ENCODE results near the gene SMIM36.

SMIM36 gene

DNA sequence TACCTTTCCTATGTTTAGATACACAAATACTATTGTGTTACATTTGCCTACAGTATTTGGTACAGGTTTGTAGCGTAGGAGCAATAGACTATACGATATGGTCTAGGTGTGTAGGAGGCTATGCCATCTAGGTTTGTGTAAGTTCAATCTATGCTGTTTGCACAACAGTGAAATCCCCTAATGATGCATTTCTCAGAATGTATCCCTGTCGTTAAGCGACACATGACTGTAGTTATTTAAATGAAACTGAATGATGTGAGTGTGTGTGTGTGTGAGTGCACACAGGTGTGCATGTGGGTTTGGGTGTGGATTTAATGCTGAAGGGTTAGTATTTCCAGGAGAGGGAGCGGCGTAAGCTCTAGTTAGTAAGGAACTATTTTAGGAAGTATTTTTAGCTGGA lies 34.6 kb upstream of the SMIM36 start:
- no peak for DNase-seq (ENCODE audit: extremely low read depth, insufficient read length)
- TF ChIP-seq, protein P1, sequence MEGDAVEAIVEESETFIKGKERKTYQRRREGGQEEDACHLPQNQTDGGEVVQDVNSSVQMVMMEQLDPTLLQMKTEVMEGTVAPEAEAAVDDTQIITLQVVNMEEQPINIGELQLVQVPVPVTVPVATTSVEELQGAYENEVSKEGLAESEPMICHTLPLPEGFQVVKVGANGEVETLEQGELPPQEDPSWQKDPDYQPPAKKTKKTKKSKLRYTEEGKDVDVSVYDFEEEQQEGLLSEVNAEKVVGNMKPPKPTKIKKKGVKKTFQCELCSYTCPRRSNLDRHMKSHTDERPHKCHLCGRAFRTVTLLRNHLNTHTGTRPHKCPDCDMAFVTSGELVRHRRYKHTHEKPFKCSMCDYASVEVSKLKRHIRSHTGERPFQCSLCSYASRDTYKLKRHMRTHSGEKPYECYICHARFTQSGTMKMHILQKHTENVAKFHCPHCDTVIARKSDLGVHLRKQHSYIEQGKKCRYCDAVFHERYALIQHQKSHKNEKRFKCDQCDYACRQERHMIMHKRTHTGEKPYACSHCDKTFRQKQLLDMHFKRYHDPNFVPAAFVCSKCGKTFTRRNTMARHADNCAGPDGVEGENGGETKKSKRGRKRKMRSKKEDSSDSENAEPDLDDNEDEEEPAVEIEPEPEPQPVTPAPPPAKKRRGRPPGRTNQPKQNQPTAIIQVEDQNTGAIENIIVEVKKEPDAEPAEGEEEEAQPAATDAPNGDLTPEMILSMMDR (IDR thresholded peaks at IDR 0.05; ENCODE audit: insufficient read depth, low read length, poor library complexity, severe bottlenecking) = no peak
- Histone ChIP-seq H3K36me3 (ENCODE audit: control insufficient read depth, insufficient read depth, low read length) (no peaks in the 10 kb centered on the region), H3K4me3 (replicated peaks; ENCODE audit: low read depth, low read length) (no peak overlapping the region), H3K27me3 (replicated peaks; ENCODE audit: control insufficient read depth, insufficient read depth, low read length) (no peaks in the 10 kb centered on the region)

DNA sequence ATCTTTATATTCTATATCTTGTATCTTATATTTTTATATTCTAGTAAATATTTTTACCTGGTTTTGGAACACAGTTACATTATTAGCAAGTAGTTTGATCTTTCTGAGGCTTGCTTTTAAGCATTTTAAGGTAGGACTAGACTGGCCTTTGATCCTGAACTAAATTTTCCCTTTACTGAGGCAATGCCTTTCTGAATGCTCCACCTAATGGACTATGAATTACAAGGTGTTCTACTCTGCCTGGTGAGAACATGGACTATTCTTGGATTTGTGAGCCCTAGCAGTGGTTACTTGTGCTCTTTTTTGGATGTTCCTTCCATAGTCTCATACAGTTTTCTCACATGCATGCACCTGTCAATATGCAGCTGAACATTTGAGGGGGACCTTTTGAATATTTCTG lies 32.5 kb upstream of the SMIM36 start:
- Histone ChIP-seq H3K4me3 (replicated peaks; ENCODE audit: low read depth, low read length) (no peak overlapping the region), H3K27me3 (replicated peaks; ENCODE audit: control insufficient read depth, insufficient read depth, low read length) (no peaks in the 10 kb centered on the region; the same call in 1 of the 2 replicates), H3K36me3 (ENCODE audit: control insufficient read depth, insufficient read depth, low read length) (no peaks in the 10 kb centered on the region)
- TF ChIP-seq, protein P1 (IDR thresholded peaks at IDR 0.05; ENCODE audit: insufficient read depth, low read length, poor library complexity, severe bottlenecking) = no peak
- DNase-seq (ENCODE audit: extremely low read depth, insufficient read length) = no peak

DNA sequence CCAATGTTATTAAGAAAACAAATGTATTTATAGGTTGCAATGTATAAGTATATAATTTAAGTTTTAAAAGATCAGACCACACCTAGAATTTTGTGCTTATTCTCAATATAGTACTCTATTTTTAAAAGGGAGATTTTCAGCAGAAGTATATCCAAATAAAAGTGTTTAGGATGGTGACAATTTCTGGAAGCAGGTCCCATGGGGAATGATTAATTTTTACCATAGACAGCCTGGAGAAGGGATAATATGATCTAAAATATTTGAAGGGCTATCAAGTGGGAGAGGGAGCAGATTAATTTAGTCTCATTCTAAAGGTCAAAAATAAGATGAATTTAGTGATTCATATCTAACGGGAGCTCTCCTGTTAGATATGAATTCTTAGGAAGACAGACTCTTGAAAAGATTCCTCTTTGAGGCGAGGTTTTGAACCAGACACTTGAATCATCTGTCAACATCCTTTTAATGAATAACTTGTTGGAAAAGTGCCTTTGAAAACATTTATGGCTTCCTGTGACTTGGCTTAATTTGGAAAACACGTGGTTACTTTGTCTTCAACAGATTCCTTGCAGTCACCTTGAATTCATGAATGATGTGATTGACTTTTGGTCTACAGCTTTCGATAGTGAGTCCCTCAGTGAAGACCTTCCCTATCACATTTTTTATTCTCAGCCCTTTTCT lies 29.3 kb upstream of the SMIM36 start:
- Histone ChIP-seq H3K4me3 (replicated peaks; ENCODE audit: low read depth, low read length) (no peak overlapping the region), H3K36me3 (ENCODE audit: control insufficient read depth, insufficient read depth, low read length) (no peaks in the 10 kb centered on the region), H3K27me3 (replicated peaks; ENCODE audit: control insufficient read depth, insufficient read depth, low read length) (no peaks in the 10 kb centered on the region; the same call in 1 of the 2 replicates)
- DNase-seq (ENCODE audit: extremely low read depth, insufficient read length) = no peak
- TF ChIP-seq, protein P1 (IDR thresholded peaks at IDR 0.05; ENCODE audit: insufficient read depth, low read length, poor library complexity, severe bottlenecking) = no peak

DNA sequence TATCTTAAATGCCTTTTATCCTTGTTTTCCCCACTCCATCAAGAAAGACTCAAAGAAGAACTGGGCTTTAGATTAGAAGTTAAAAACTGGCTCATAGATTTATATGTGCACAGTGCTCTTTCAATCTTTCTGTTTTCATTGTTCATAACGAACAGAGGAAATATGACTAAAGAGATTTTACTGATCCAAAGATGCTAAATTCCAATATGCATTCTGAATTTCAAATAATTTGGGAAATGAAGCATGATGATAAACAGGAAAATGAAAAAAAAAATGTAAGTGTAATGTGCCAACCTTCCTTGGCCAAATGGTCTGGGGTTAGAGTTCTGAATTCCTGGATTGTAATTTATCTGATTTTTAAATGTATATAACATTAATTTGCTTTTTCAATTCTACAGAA lies 25.0 kb upstream of the SMIM36 start:
- Histone ChIP-seq H3K36me3 (ENCODE audit: control insufficient read depth, insufficient read depth, low read length) (no peaks in the 10 kb centered on the region), H3K4me3 (replicated peaks; ENCODE audit: low read depth, low read length) (no peak overlapping the region), H3K27me3 (replicated peaks; ENCODE audit: control insufficient read depth, insufficient read depth, low read length) (no peaks in the 10 kb centered on the region; the same call in 1 of the 2 replicates)
- DNase-seq (ENCODE audit: extremely low read depth, insufficient read length) = no peak
- TF ChIP-seq, protein P1 (IDR thresholded peaks at IDR 0.05; ENCODE audit: insufficient read depth, low read length, poor library complexity, severe bottlenecking) = no peak

DNA sequence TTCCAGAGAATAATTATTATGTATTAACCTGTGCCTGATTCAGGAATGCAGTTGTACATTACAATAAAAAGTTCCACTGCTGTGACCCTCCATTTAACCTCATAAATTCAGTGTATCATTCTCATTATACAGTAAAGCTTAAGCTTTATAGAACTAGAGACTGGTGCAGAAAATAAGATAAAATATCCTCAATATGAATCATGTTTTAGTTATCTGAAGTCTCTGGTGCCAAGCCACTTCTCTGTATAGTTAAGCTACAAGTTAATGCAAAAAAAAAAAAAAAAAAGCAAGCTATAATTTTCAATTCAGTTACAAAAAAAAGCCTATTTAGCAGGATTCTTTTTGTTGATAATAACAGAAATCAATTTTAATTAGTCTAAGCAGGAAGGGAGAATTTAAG lies 22.4 kb upstream of the SMIM36 start:
- H3K36me3 ChIP-seq (ENCODE audit: control insufficient read depth, insufficient read depth, low read length) = no peaks in the 10 kb centered on the region
- no peak overlapping the region for H3K4me3 ChIP-seq (replicated peaks; ENCODE audit: low read depth, low read length)
- H3K27me3 ChIP-seq (replicated peaks; ENCODE audit: control insufficient read depth, insufficient read depth, low read length) = no peaks in the 10 kb centered on the region
- TF ChIP-seq, protein P1 (IDR thresholded peaks at IDR 0.05; ENCODE audit: insufficient read depth, low read length, poor library complexity, severe bottlenecking) = no peak
- DNase-seq (ENCODE audit: extremely low read depth, insufficient read length) = no peak

DNA sequence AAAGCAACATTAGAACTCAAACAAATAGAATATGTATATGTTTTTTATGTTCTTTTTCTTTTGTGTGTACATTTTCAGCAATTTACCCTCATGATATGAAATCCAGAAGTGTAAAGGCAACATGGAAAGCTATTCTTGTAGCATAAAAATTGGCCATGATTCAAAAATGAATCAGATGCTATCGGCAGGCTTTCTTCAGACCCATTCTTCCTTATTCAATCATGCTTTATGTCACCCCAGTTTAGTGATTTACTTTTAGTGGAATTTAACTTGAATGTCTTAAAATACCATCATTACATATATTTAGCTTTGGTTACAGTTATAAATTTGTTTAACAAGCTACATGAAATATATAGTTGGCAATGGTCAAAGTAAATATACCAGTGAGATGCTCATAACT lies 21.4 kb upstream of the SMIM36 start:
- no peak for DNase-seq (ENCODE audit: extremely low read depth, insufficient read length)
- H3K36me3 ChIP-seq (ENCODE audit: control insufficient read depth, insufficient read depth, low read length) = no peaks in the 10 kb centered on the region
- no peaks in the 10 kb centered on the region for H3K27me3 ChIP-seq (replicated peaks; ENCODE audit: control insufficient read depth, insufficient read depth, low read length)
- no peak overlapping the region for H3K4me3 ChIP-seq (replicated peaks; ENCODE audit: low read depth, low read length)
- TF ChIP-seq, protein P1 (IDR thresholded peaks at IDR 0.05; ENCODE audit: insufficient read depth, low read length, poor library complexity, severe bottlenecking) = no peak
